NK-92 treated with Interleukin-12 subunit alpha and Interleukin-12 subunit beta, amount 100 ng/mL, for 24 hours (cell line): Measurements from ENCODE around the gene TLCD2.
"Not testable (repeated sequence)": the region's sequence is repeated elsewhere in the genome, so short reads cannot be mapped to it uniquely, and the experiment has no call there.

Experiments used
- DNase-seq: peaks from one replicate; lab custom pipeline; 2025; lab: John Stamatoyannopoulos, UW

Gene TLCD2

GRCh38 chr17:1735834-1736347 is 25.7 kb upstream of the TLCD2 start:
- no peak for DNase-seq

GRCh38 chr17:1735418-1735817 is 25.2 kb upstream of the TLCD2 start:
- DNase-seq: no peak

- DNase-seq: no peak
Observed at GRCh38 chr17:1733759-1734158, 23.6 kb upstream of the TLCD2 start.

- no peak for DNase-seq
Observed at GRCh38 chr17:1732833-1733321, 22.7 kb upstream of the TLCD2 start.

- no peak for DNase-seq
Observed at GRCh38 chr17:1732241-1732832, 22.2 kb upstream of the TLCD2 start.

GRCh38 chr17:1731194-1731506 is 21.0 kb upstream of the TLCD2 start:
- no peak for DNase-seq

GRCh38 chr17:1730326-1731193 is 20.4 kb upstream of the TLCD2 start:
- DNase-seq: no peak

- no peak for DNase-seq
Observed at GRCh38 chr17:1729966-1730325, 19.8 kb upstream of the TLCD2 start.

- DNase-seq: no peak
Observed at GRCh38 chr17:1727876-1728630, 17.9 kb upstream of the TLCD2 start.

GRCh38 chr17:1727258-1727789 is 17.1 kb upstream of the TLCD2 start:
- no peak for DNase-seq

- no peak for DNase-seq
Observed at GRCh38 chr17:1726626-1727257, 16.6 kb upstream of the TLCD2 start.

- no peak for DNase-seq
Observed at GRCh38 chr17:1725642-1726511, 15.7 kb upstream of the TLCD2 start.

GRCh38 chr17:1724869-1725641 is 14.9 kb upstream of the TLCD2 start:
- no peak for DNase-seq

GRCh38 chr17:1724351-1724868 is 14.2 kb upstream of the TLCD2 start, which contains the start of gene WDR81:
WDR81 (plus strand) TSS chr17:1724704; CDS start chr17:1724960, 256 bp downstream.
- peak; percentile 56 for DNase-seq

GRCh38 chr17:1722022-1722421 is 11.8 kb upstream of the TLCD2 start:
- not testable (repeated sequence) for DNase-seq

GRCh38 chr17:1720856-1721386 is 10.7 kb upstream of the TLCD2 start:
- DNase-seq: peak; percentile 16

- DNase-seq: no peak
Observed at GRCh38 chr17:1718362-1719165, 8.4 kb upstream of the TLCD2 start.

GRCh38 chr17:1716912-1717695 is 6.9 kb upstream of the TLCD2 start:
- peak; percentile 81 for DNase-seq
